GM18951 (cell line): ENCODE results near the gene BMPR1B.
"Not testable (repeated sequence)": the region's sequence is repeated elsewhere in the genome, so short reads cannot be mapped to it uniquely, and the experiment has no call there.

ENCODE experiments used
- POLR2A ChIP-seq: IDR thresholded peaks from 4 replicates; pipeline ENCODE4 v1.6.1; 2011; ENCODE audit warnings: mild to moderate bottlenecking; ENCODE audit not compliant: insufficient read length, insufficient read depth; ENCODE audit errors: extremely low read depth
- in situ Hi-C: fragments of 300-500 bp; cut with MboI; formaldehyde crosslinking; loops from one replicate; pipeline ENCODE4 v1.12.0; 2022; ENCODE audit warnings: low sequenced_read_pairs, mixed read lengths, inconsistent platforms; ENCODE audit not compliant: unreplicated experiment

Gene BMPR1B

DNA sequence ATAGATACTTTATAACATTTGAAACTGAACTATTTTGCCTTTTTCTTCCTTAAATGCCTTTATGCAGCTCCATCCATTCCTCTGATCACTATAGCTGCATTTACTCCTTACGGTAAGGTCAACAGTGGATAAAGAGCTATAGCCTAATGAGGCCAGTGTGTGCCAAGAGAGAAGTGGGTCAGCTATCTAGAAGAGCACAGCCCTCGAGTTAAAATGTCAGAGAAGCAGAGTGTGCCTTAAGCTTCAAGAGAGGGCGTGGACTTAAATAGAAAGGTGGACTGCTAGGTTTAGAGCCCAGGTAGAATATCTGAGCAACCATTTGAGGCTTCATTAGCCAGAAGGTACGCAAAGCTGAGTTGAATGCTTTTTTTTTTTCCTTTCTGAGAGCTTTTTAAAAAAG lies 347.4 kb downstream of the BMPR1B start:
- in situ Hi-C loops: loop anchor here (25.0 kb wide), 1 partner anchor 493 kb away; no protein-coding TSS in a partner anchor

DNA sequence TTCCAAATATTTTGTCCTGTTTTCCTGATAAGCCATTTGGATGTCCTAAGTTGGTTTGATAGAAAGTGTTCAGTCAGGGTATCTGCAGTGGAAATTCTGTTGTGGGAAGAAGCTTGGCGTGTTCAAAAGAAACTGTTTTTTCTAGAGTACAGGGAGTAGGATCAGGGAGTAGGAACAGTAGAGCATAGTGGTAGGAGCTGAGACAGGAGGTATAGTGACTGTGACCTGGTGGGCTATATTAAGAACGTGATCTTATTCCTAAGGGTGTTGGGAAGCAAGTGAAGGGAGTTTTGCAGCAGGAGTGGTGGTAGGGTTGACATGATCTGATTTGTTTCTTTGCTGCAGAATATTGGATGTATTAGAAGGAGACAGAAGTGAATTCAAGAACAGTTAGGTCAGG lies 348.2 kb downstream of the BMPR1B start:
- no peak for TF ChIP-seq POLR2A
- in situ Hi-C loops: loop anchor here (25.0 kb wide), 1 partner anchor 494 kb away; no protein-coding TSS in a partner anchor

More for the DNA sequence above, 347.4 kb downstream of the BMPR1B start:
- TF ChIP-seq POLR2A: no peak

DNA sequence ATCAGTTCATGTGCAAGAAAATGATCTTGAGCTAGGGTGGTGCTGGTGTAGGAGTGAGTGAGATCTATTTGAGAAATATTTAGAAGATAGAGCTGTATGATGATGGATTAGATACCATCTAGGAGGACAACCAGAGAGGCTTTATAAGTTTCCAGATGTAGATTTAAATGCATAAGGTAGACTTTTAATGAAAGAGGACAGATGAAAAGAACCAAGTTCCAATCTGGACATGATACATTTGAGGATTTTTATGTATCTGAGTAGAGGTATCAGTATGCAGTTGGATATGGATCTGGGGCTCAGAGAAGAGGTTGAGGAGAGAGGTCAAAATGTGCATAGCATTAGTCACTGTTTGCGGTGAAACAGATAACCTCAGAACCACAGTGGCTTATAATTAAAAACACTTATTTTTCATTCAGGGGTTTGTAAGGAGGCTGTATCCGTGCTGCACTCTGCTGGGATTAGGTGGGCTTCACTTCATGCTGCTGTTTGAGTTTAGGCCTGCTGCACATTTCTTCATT lies 348.7 kb downstream of the BMPR1B start:
- TF ChIP-seq POLR2A: no peak
- in situ Hi-C loops: loop anchor here (25.0 kb wide), 1 partner anchor 494 kb away; no protein-coding TSS in a partner anchor

DNA sequence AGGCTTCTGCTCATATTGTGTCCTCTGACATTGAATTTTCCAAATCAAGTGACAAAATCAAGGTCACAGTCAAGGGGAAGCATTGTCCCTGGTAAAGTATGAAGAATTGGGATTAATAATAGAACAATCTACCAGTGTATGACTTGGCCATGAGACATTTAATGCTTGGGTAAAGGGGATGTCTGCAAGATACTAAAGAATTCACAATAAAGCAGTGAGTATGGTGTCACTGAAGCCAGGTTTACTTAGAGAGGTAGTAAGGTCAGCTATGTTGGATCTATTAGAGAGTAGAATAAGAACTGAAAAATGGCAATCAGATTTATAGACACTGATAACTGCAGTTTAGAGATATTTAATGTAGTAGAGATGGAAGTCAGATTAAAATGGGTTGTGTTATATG lies 349.2 kb downstream of the BMPR1B start:
- TF ChIP-seq POLR2A: no peak
- in situ Hi-C loops: loop anchor here (25.0 kb wide), 1 partner anchor 495 kb away; no protein-coding TSS in a partner anchor

DNA sequence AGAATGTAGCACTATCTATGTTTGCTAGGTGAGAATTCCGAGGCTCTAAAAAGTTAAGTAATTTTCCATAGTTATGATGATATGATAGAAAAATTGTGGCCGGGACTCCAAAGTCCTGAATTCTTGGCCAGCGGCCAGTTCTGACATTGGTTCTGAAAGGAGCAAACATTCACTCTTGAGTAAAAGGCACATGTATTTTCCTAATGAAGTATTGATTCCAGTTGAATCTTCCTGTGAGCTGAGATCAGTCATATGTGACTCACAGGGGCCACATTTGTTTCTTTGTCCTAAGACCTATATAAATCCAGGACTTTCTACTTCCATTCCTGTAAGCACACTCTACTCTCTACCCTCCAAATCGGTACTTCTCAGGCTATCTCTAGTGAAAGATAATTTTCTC lies 349.9 kb downstream of the BMPR1B start:
- in situ Hi-C loops: loop anchor here (25.0 kb wide), 1 partner anchor 495 kb away; no protein-coding TSS in a partner anchor
- TF ChIP-seq POLR2A: no peak

DNA sequence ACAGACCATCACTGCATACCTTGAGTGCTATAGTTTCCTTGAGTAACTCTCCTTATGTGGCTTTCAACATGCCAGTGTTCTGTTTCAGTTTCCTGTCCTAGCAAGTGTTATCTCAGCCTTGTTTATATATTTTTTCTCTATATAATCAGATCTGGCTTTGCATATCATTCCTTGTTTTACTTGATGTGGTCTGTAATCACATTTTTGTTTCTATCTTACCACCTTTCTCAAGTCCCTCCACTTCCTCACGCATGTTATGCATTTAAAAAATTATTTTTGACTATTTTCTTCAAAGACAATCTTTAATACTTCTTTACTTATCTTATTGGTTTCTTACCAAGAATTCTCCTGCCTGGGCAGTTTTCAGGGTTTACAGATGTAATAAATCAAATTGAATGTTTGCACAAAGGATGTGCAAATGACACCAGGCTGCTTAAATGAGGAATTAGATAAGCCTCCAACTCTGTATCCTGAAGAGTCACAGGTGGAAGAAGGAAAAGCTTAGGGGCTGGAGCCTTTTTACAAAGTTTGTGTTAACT lies 351.2 kb downstream of the BMPR1B start:
- no peak for TF ChIP-seq POLR2A
- in situ Hi-C loops: loop anchor here (25.0 kb wide), 1 partner anchor 497 kb away; no protein-coding TSS in a partner anchor

DNA sequence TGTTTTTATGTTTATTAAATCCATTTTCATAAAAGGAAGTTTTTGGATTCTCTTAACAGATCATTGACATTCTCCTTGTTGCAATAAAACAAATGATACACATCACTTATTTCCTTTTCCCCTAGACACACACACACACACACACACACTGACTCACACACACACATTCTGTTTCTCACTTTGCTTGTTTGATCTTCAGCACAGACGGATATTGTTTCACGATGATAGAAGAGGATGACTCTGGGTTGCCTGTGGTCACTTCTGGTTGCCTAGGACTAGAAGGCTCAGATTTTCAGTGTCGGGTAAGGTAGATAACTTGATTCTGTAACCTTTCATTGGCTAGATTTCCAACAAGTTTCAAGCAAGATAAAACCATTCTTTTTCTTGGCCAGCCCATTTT lies 356.8 kb downstream of the BMPR1B start:
- in situ Hi-C loops: loop anchor here (25.0 kb wide), 1 partner anchor 502 kb away; no protein-coding TSS in a partner anchor
- TF ChIP-seq POLR2A: no peak

DNA sequence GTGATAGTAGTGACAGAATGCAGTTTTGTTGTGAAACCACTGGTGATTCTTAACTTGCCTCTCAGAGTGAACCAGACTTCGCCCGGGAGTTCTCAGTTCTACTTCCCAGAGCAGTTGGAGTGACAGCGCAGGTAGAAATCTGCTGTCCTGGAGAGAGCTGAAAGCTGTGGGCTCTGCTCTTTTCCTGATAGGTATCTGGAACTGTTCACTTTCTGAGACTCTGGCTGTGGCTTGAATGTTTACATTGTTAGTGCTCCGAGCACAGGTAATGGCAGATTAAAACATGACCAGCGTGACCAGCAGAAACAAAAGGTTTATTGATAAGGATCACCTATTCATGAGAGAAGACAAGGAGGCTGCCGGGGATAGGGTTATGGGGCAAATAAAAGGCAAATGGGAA lies 360.7 kb downstream of the BMPR1B start:
- no peak for TF ChIP-seq POLR2A
- in situ Hi-C loops: loop anchor here (25.0 kb wide), 1 partner anchor 506 kb away; no protein-coding TSS in a partner anchor

DNA sequence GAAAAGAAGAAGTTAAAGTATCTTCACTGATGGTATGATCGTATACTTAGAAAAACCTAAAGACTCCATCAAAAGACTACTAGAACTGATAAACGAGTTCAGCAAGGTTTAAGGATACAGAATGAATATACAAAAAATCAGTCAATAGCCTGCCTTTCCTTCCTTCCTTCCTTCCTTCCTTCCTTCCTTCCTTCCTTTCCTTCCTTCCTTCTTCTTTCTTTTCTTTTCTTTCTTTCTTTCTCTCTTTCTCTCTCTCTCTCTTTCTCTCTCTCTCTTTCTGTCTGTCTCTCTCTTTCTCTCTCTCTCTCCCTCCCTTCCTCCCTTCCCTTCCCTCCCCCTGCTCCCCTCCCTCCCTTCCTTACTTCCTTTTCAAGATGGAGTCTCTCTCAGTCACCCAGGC lies 362.7 kb downstream of the BMPR1B start:
- in situ Hi-C loops: loop anchor here (25.0 kb wide), 1 partner anchor 508 kb away; no protein-coding TSS in a partner anchor
- no peak for TF ChIP-seq POLR2A

DNA sequence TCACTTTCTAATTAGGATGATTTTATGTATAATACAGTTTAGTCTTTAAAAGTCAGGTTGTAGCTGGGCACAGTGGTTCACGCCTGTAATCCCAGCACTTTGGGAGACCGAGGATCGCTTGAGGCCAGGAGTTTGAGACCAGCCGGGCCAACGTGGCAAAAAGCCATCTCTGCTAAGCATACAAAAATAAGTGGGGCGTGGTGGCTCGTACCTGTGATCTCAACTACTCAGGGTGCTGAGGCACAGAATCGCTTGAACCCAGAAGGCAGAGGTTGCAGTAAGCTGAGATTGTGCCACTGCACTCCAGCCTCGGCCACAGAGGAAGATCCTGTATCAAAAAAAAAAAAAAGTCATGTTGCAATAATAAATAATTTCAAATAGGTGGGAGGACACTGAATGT lies 364.2 kb downstream of the BMPR1B start:
- no peak for TF ChIP-seq POLR2A
- in situ Hi-C loops: loop anchor here (25.0 kb wide), 1 partner anchor 510 kb away; no protein-coding TSS in a partner anchor

DNA sequence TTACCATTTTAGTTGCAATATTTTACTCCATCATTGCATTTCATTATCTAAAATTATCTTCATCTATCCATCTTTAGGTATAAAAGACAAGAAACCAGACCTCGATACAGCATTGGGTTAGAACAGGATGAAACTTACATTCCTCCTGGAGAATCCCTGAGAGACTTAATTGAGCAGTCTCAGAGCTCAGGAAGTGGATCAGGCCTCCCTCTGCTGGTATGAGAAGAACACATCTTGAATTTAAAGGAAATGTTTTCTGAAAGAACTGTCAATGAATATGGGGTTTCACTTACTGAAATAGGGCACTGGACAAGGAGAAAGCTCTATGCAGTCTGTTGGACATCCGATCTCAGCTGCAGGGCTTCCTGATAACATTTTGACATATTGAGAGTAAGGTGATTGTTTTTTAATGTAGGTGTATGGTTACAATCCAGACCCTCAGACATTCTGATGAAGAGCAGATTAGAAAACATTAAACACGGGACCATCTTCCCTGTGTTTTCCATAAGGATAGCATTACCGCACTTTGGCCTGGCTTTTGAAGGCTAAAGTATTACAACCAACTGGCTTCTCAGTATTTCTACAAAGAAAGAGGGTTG lies 367.2 kb downstream of the BMPR1B start:
- no peak for TF ChIP-seq POLR2A
- in situ Hi-C loops: loop anchor here (25.0 kb wide), 1 partner anchor 513 kb away; no protein-coding TSS in a partner anchor

DNA sequence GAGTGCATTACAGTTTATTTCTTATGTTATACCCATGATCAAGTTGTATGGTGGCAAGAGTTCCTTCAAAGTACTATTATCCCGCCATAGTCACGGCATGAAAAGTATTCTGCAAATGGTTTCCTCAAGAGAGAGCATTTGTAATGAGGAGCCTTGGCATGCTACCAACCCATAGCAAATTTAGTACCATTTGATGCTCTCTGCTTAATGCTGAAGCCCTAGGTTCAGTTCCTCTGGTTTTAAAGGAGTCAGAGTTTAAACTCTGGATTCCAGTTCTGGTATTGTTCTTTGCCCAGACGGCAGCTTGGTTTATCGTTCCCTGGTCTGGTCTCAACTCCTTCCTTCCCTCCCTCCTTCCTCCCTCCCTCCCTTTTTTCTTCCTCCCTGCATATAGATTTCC lies 371.3 kb downstream of the BMPR1B start:
- in situ Hi-C loops: no loop called here
- TF ChIP-seq POLR2A: no peak

DNA sequence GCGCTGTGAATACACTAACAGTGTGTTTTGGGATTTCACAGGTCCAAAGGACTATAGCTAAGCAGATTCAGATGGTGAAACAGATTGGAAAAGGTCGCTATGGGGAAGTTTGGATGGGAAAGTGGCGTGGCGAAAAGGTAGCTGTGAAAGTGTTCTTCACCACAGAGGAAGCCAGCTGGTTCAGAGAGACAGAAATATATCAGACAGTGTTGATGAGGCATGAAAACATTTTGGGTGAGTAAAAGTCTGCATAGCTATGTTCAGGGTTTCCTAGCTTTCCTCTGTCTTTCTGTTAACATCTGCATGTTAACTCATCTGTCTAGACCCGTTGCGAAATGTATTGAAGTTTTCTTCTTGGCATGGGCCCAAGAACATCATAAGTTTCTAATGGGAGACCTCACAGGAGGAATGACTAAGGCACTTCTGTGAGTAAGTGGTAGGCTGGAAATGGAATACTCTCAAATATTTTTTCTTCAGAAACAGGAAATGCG lies 372.1 kb downstream of the BMPR1B start:
- no peak for TF ChIP-seq POLR2A

DNA sequence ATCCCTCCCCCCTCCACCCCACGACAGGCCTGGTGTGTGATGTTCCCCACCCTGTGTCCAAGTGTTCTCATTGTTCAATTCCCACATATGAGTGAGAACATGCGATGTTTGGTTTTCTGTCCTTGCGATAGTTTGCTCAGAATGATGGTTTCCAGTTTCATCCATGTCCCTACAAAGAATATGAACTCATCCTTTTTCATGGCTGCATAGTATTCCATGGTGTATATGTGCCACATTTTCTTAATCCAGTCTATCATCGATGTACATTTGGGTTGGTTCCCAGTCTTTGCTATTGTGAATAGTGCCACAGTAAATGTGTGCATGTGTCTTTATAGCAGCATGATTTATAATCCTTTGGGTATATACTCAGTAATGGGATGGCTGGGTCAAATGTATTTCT lies 376.3 kb downstream of the BMPR1B start:
- in situ Hi-C loops: not testable (repeated sequence)

More for the DNA sequence above, 372.1 kb downstream of the BMPR1B start:
- in situ Hi-C loops: no loop called here

DNA sequence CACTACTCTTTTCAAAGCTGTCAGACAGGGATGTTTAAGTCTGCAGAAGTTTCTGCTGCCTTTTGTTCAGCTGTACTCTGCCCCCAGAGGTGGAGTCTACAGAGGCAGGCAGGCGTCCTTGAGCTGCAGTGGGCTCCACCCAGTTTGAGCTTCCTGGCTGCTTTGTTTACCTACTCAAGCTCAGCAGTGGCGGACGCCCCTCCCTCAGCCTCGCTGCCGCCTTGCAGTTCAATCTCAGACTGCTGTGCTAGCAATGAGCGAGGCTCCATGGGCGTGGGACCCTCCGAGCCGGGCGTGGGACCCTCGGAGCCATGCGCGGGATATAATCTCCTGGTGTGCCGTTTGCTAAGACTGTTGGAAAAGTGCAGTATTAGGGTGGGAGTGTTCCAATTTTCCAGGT lies 381.7 kb downstream of the BMPR1B start:
- in situ Hi-C loops: not testable (repeated sequence)
